Measurements from ENCODE around the gene DNAH6. TPM values are rescaled to one million over a fixed set of nuclear protein-coding genes. Genes with fewer than 3 reads are reported as not detected.
"Not testable (repeated sequence)": the region's sequence is repeated elsewhere in the genome, so short reads cannot be mapped to it uniquely, and the experiment has no call there.

DNAH6 gene
- total RNA-seq (2014; rRNA removed) (not detected in 2 replicates), Bru-seq, nascent RNA (percentile 7 among the genes with signal in this experiment), BruChase-seq, experiment 1, labeled RNA remaining after a 6-hour chase (percentile 2 among the genes with signal in this experiment), BruChase-seq, experiment 2, labeled RNA remaining after a 2-hour chase (percentile 2 among the genes with signal in this experiment)
- long read RNA-seq, result 0 reads

GRCh38 chr2:84516234-84516986 is at the start of gene DNAH6:
DNAH6 (plus strand) TSS chr2:84516498; CDS start chr2:84517827, 1,329 bp downstream.
- Histone ChIP-seq H3K9ac (ENCODE audit: low read length) (no peak within 1 kb of the TSS), H3K4me1 (ENCODE audit: insufficient read depth, low read length) (no peaks in the 10 kb centered on the region), H3K4me3 (ENCODE audit: low read length) (peak within 1 kb of the TSS; percentile 56), H3K36me3 (ENCODE audit: low read depth, low read length) (no peaks in the 10 kb centered on the region), H3K4me2 (ENCODE audit: low read length) (peak within 1 kb of the TSS; percentile 78), H3K9me3 (ENCODE audit: low read length) (no peaks in the 10 kb centered on the region), H3F3A (ENCODE audit: low read length, unreplicated experiment) (no peaks in the 10 kb centered on the region), H3K9me2 (replicated peaks; ENCODE audit: low read length) (no peaks in the 10 kb centered on the region), H2AFZ (ENCODE audit: low read length) (peak within 1 kb of the TSS; percentile 67), H3K79me2 (ENCODE audit: low read length) (no peaks in the 10 kb centered on the region), H3K27ac (ENCODE audit: low read length) (no peak within 1 kb of the TSS), H3K27me3 (ENCODE audit: low read length) (peaks cover 34% of the 10 kb centered on the region), H4K20me1 (ENCODE audit: low read length) (no peaks in the 10 kb centered on the region)
- TF ChIP-seq, protein P1, sequence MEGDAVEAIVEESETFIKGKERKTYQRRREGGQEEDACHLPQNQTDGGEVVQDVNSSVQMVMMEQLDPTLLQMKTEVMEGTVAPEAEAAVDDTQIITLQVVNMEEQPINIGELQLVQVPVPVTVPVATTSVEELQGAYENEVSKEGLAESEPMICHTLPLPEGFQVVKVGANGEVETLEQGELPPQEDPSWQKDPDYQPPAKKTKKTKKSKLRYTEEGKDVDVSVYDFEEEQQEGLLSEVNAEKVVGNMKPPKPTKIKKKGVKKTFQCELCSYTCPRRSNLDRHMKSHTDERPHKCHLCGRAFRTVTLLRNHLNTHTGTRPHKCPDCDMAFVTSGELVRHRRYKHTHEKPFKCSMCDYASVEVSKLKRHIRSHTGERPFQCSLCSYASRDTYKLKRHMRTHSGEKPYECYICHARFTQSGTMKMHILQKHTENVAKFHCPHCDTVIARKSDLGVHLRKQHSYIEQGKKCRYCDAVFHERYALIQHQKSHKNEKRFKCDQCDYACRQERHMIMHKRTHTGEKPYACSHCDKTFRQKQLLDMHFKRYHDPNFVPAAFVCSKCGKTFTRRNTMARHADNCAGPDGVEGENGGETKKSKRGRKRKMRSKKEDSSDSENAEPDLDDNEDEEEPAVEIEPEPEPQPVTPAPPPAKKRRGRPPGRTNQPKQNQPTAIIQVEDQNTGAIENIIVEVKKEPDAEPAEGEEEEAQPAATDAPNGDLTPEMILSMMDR (conservative IDR thresholded peaks at IDR 0.05; ENCODE audit: low read depth, low read length), result no peak
- TF ChIP-seq EZH2phosphoT487 (IDR thresholded peaks at IDR 0.05; ENCODE audit: borderline replicate concordance, low read length) (no peak), EZH2 (IDR thresholded peaks at IDR 0.05; ENCODE audit: low read length, unreplicated experiment) (no peak)
- POLR2A ChIA-PET (ENCODE audit: unreplicated experiment), result no interaction called here
- intact Hi-C loops (cut with micrococcal nuclease), result no loop called here
- no TSS peak for BruUV-seq (replicated peaks)
- peak; percentile 75 for DNase-seq
- peak; percentile 99 for ATAC-seq
- CTCF ChIA-PET, result no interaction called here

- no peaks in the 10 kb centered on the region for H3K9me2 ChIP-seq (replicated peaks; ENCODE audit: low read length)
- H3K27me3 ChIP-seq (ENCODE audit: low read length), result no peaks in the 10 kb centered on the region
- CTCF ChIA-PET, result no interaction called here
- peaks cover 5% of the 10 kb centered on the region; the same call in 1 of the 2 replicates for H3K9me3 ChIP-seq (ENCODE audit: low read length)
- TF ChIP-seq EZH2 (IDR thresholded peaks at IDR 0.05; ENCODE audit: low read length, unreplicated experiment), result no peak
- TF ChIP-seq, protein P1 (conservative IDR thresholded peaks at IDR 0.05; ENCODE audit: low read depth, low read length), result no peak
- TF ChIP-seq EZH2phosphoT487 (IDR thresholded peaks at IDR 0.05; ENCODE audit: borderline replicate concordance, low read length), result no peak
- no peak overlapping the region for H3K9ac ChIP-seq (ENCODE audit: low read length)
- H3F3A ChIP-seq (ENCODE audit: low read length, unreplicated experiment), result no peaks in the 10 kb centered on the region
- no peak overlapping the region for H3K4me2 ChIP-seq (ENCODE audit: low read length)
- no TSS peak for BruUV-seq (replicated peaks)
- POLR2A ChIA-PET (ENCODE audit: unreplicated experiment), result no interaction called here
- H3K79me2 ChIP-seq (ENCODE audit: low read length), result no peaks in the 10 kb centered on the region
- H3K4me3 ChIP-seq (ENCODE audit: low read length), result no peak overlapping the region
- no peak for DNase-seq
- intact Hi-C loops (cut with micrococcal nuclease), result no loop called here
- H3K36me3 ChIP-seq (ENCODE audit: low read depth, low read length), result peaks cover 5% of the 10 kb centered on the region; the same call in 1 of the 2 replicates
- no peaks in the 10 kb centered on the region for H4K20me1 ChIP-seq (ENCODE audit: low read length)
- H3K27ac ChIP-seq (ENCODE audit: low read length), result no peak overlapping the region
- no peak overlapping the region for H2AFZ ChIP-seq (ENCODE audit: low read length)
- no peak for ATAC-seq
- H3K4me1 ChIP-seq (ENCODE audit: insufficient read depth, low read length), result no peaks in the 10 kb centered on the region
Measured at GRCh38 chr2:84467389-84467788, 48.9 kb upstream of the DNAH6 start.

DNA sequence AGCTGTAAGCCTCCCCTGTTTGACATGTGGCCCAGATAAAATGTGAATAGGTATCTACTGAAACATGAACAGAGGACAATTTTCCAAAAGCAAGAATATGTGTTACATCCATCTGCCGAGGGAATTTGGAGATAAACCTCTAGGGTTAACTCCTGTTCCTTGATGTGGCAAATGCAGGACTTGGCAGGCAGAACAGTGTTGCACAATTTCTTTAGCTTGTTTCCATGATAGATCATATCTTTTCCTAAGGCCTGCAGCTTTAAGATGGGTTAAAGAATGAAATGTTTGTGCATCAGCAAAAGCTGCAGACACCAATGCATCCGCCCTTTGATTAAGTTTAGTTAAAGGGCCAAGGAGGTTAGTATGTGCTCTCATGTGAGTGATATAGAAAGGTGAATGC is 43.9 kb upstream of the DNAH6 start:
- H4K20me1 ChIP-seq (ENCODE audit: low read length); H2AFZ ChIP-seq (ENCODE audit: low read length); H3K36me3 ChIP-seq (ENCODE audit: low read depth, low read length); CTCF ChIA-PET; BruUV-seq (replicated peaks); ATAC-seq; H3K9ac ChIP-seq (ENCODE audit: low read length); H3F3A ChIP-seq (ENCODE audit: low read length, unreplicated experiment); intact Hi-C loops (cut with micrococcal nuclease); H3K4me3 ChIP-seq (ENCODE audit: low read length); H3K4me2 ChIP-seq (ENCODE audit: low read length); H3K27ac ChIP-seq (ENCODE audit: low read length); H3K27me3 ChIP-seq (ENCODE audit: low read length); DNase-seq; H3K9me3 ChIP-seq (ENCODE audit: low read length); H3K79me2 ChIP-seq (ENCODE audit: low read length); H3K9me2 ChIP-seq (replicated peaks; ENCODE audit: low read length): not testable (repeated sequence)
- POLR2A ChIA-PET (ENCODE audit: unreplicated experiment), result interaction anchor here (0.6 kb wide), 1 partner anchor 25 kb away, joined by 6 read pairs; no protein-coding TSS in a partner anchor
- peaks cover 10% of the 10 kb centered on the region for H3K4me1 ChIP-seq (ENCODE audit: insufficient read depth, low read length)
